ENCODE data around the gene SLC26A1. TPM values are rescaled to one million over a fixed set of nuclear protein-coding genes. Genes with fewer than 3 reads are reported as not detected.

SLC26A1 gene
- total RNA-seq, 1 experiment from 2014 or later: 0.09 TPM

DNA sequence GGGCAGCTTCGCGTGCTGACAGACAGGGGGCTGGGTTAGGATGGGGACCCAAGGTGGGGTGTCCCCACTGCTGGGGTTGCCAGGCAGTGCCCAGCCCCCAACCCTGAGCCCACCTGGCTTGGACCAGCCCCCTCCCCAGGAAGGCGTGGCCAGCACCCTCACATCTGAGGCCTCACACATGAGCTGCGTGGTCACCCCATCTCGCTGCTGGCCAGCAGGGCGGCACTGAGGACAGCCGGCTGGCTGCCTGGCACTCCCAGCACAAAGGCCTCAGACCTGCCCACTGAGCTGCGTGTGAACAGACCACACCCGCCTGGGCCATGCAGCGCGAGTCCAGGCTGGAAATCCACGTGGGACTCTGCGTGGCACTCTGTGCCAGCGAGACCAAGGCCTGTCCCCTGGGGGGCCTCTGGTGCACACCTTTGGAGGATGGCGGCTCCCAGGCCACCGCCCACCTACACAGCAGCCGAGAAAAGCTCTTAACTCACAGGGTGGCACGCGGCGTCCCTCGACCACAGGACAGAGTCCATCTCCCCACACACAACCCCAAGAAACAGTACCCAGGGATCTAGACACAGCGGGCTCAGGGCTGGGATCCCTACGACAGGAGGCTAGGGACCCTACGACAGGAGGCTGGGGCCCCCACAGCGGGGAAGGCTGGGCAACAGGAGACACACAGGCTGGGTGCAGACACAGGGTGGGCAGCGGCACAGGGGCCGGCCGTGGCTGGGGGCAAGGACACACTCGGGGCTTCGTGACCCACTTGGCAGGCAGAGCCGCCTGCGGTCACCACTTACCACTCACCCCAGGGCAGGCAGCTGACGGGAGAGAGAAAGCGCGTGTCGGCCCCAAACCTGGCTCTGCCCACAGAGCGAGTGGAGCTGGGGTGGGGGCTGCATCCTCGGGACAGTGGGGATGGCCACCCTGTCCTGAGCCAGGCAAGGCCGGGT, 29.7 kb downstream of the SLC26A1 start:
- Histone ChIP-seq H2BK12ac (ENCODE audit: insufficient read length, low read depth, low read length) (no peak overlapping the region), H3K27me3 (ENCODE audit: insufficient read depth, low read length) (no peaks in the 10 kb centered on the region; the same call in 1 of the 2 replicates), H3K79me2 (ENCODE audit: insufficient read depth, low read length) (no peaks in the 10 kb centered on the region), H2BK15ac (ENCODE audit: low read depth, low read length) (no peak overlapping the region), H4K20me1 (ENCODE audit: control insufficient read depth, insufficient read depth, insufficient read length) (no peaks in the 10 kb centered on the region), H2AFZ (ENCODE audit: low read length) (no peak overlapping the region), H3K4ac (ENCODE audit: low read depth, low read length) (no peak overlapping the region), H2BK20ac (ENCODE audit: low read depth, low read length, poor library complexity, severe bottlenecking) (no peak overlapping the region), H3K18ac (ENCODE audit: insufficient read length, low read depth, low read length) (no peak overlapping the region), H2AK5ac (ENCODE audit: insufficient read length, low read length) (no peak overlapping the region), H2BK120ac (ENCODE audit: low read depth, low read length, poor library complexity, severe bottlenecking) (no peak overlapping the region), H2BK5ac (ENCODE audit: insufficient read length, low read length) (no peak overlapping the region), H3K9me3 (ENCODE audit: control insufficient read depth, low read depth, low read length) (no peaks in the 10 kb centered on the region), H3K14ac (ENCODE audit: insufficient read depth, low read length) (no peak overlapping the region; the same call in 1 of the 2 replicates), H3K4me2 (ENCODE audit: insufficient read depth, insufficient read length, low read length) (no peak overlapping the region), H3K56ac (ENCODE audit: insufficient read length, low read depth, low read length) (no peak overlapping the region), H3K4me1 (ENCODE audit: insufficient read depth, low read length) (no peaks in the 10 kb centered on the region), H3K23ac (ENCODE audit: insufficient read length, low read depth, low read length) (no peak overlapping the region), H3K23me2 (ENCODE audit: insufficient read length, low read depth, low read length, poor library complexity, severe bottlenecking) (no peaks in the 10 kb centered on the region), H3K79me1 (ENCODE audit: insufficient read depth, low read depth, low read length, poor library complexity, severe bottlenecking) (no peaks in the 10 kb centered on the region), H3T11ph (ENCODE audit: low read length) (no peak overlapping the region), H4K91ac (ENCODE audit: insufficient read length, low read depth, low read length) (no peak overlapping the region), H4K5ac (ENCODE audit: insufficient read length, low read depth, low read length) (no peak overlapping the region), H3K27ac (ENCODE audit: insufficient read length, low read depth, low read length) (no peak overlapping the region), H3K9ac (ENCODE audit: extremely low read depth, insufficient read length, low read length) (no peak overlapping the region), H4K8ac (replicated peaks; ENCODE audit: insufficient read length, low read depth, low read length) (no peak overlapping the region)
- H3K36me3 Mint-ChIP-seq (ENCODE audit: insufficient read depth in 1 of 3, low read depth in 3 of 3): peaks cover 0 to 4% (median 0%) of the 10 kb centered on the region in 3 experiments; a peak in 1 of 7 replicates
- H3K27ac Mint-ChIP-seq: no peak overlapping the region
- WGBS (ENCODE audit: extremely low coverage, insufficient read length, low lambda C conversion rate): no CpG with 5 or more reads among the region's 39 CpGs
- no peaks in the 10 kb centered on the region for H3K9me3 Mint-ChIP-seq
- DNase-seq: no peak
- no peaks in the 10 kb centered on the region for H3K27me3 Mint-ChIP-seq (ENCODE audit: low read depth)
- H3K4me1 Mint-ChIP-seq: no peaks in the 10 kb centered on the region
- no peak overlapping the region for H3K4me3 Mint-ChIP-seq
- no peak for TF ChIP-seq CTCF (conservative IDR thresholded peaks at IDR 0.05)

Measured in H9 (cell line).